Measurements from ENCODE around the gene GMIP. TPM values are rescaled to one million over a fixed set of nuclear protein-coding genes. Genes with fewer than 3 reads are reported as not detected.

The GMIP gene
- total and polyA plus RNA-seq, 9 donors: 3.3 to 6.9 (median 4.4) TPM

GRCh38 chr19:19636573-19637185 is 6.8 kb downstream of the GMIP start:
- H3K4me3 ChIP-seq: no peak overlapping the region
- intact Hi-C loops (cut with DNase I): no loop called here
- H3K36me3 ChIP-seq: no peaks in the 10 kb centered on the region
- TF ChIP-seq POLR2A (IDR thresholded peaks at IDR 0.05): no peak
- TF ChIP-seq EP300 (IDR thresholded peaks at IDR 0.05): no peak
- TF ChIP-seq, protein P1, sequence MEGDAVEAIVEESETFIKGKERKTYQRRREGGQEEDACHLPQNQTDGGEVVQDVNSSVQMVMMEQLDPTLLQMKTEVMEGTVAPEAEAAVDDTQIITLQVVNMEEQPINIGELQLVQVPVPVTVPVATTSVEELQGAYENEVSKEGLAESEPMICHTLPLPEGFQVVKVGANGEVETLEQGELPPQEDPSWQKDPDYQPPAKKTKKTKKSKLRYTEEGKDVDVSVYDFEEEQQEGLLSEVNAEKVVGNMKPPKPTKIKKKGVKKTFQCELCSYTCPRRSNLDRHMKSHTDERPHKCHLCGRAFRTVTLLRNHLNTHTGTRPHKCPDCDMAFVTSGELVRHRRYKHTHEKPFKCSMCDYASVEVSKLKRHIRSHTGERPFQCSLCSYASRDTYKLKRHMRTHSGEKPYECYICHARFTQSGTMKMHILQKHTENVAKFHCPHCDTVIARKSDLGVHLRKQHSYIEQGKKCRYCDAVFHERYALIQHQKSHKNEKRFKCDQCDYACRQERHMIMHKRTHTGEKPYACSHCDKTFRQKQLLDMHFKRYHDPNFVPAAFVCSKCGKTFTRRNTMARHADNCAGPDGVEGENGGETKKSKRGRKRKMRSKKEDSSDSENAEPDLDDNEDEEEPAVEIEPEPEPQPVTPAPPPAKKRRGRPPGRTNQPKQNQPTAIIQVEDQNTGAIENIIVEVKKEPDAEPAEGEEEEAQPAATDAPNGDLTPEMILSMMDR (IDR thresholded peaks at IDR 0.05): no peak
- 89 to 94% (median 93%) methylated on average over 9 of the region's 9 CpGs for WGBS, 3 donors
- H3K4me1 ChIP-seq (ENCODE audit: insufficient read depth): no peaks in the 10 kb centered on the region
- H3K9me3 ChIP-seq: no peaks in the 10 kb centered on the region
- H3K27me3 ChIP-seq: no peaks in the 10 kb centered on the region
- no peak overlapping the region for H3K27ac ChIP-seq
- no peak for DNase-seq

DNA sequence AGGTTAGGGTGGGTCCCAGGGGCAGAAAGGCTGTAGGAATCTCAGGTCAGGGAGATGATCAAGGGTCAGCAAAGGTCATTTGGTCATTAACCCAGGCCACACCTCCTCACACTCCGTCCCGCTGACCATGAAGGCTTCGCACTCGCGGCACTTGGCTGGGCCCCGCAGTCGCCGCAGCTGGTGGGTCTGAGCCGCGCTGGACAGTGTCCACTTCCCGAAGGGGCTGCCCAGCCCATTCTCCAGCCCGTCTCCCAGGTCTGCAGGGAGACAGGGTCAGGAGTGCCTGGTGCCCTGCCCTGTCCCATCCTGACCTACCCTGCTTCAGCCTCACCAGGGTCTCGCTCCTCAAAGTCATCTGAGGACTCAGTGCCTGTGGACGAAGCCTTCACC is 8.1 kb downstream of the GMIP start:
- H3K36me3 ChIP-seq: no peaks in the 10 kb centered on the region
- no peaks in the 10 kb centered on the region for H3K4me1 ChIP-seq (ENCODE audit: insufficient read depth)
- 95 to 97% (median 95%) methylated on average over 14 of the region's 14 CpGs for WGBS, 3 donors
- DNase-seq: no peak
- no peak for TF ChIP-seq EP300 (IDR thresholded peaks at IDR 0.05)
- no peak for TF ChIP-seq POLR2A (IDR thresholded peaks at IDR 0.05)
- TF ChIP-seq, protein P1 (IDR thresholded peaks at IDR 0.05): no peak
- H3K9me3 ChIP-seq: no peaks in the 10 kb centered on the region
- H3K27me3 ChIP-seq: no peaks in the 10 kb centered on the region
- intact Hi-C loops (cut with DNase I): no loop called here
- H3K4me3 ChIP-seq: no peak overlapping the region
- no peak overlapping the region for H3K27ac ChIP-seq

DNA sequence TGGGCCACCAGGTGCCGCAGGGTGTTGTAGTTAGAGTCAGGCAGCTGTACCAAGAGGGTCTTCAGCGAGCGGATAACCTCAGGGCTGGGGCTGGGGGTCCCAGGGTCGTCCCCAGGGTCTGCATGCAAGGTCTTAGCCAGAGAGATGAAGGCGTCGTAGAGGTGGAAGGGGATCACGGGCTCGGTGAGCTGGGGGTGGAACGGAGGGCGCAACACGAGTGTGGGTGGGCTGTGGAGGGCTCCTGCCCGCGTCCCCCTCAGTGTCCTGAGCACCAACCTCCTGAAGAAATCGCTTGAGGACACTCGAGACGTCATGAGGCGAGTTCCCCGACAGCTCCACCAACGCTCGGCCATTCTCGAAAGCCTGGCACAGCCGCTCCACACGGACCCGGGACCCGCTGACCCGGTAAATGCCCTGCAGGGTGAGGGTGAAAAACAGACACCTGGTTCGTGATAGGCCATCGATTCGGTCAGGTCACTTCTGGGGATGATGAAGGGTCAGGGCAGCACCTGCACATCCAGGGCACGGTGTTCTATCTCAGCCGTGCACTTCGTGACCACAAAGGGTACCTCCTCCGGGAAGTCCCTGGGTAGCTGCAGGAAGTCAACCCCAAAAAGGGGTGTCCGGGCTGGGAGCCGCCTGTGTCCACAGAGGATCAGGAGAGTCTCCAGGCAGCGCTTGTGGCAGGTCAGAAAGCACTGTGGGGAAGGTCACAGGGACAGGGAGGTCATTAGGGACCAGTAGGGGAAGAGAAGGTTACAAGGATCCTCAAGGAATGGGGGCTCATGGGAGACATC is 8.7 kb downstream of the GMIP start:
- Histone ChIP-seq H3K4me3 (no peak overlapping the region), H3K36me3 (no peaks in the 10 kb centered on the region), H3K27me3 (no peaks in the 10 kb centered on the region), H3K4me1 (ENCODE audit: insufficient read depth) (no peaks in the 10 kb centered on the region), H3K27ac (no peak overlapping the region), H3K9me3 (no peaks in the 10 kb centered on the region)
- no peak for DNase-seq
- TF ChIP-seq EP300 (IDR thresholded peaks at IDR 0.05): no peak
- TF ChIP-seq POLR2A (IDR thresholded peaks at IDR 0.05): no peak
- TF ChIP-seq, protein P1 (IDR thresholded peaks at IDR 0.05): no peak
- intact Hi-C loops (cut with DNase I): no loop called here
- WGBS, 3 donors: 94 to 95% (median 94%) methylated on average over 36 of the region's 36 CpGs

GRCh38 chr19:19633711-19634515 is 9.5 kb downstream of the GMIP start:
- no peaks in the 10 kb centered on the region for H3K27me3 ChIP-seq
- no peaks in the 10 kb centered on the region for H3K4me1 ChIP-seq (ENCODE audit: insufficient read depth)
- intact Hi-C loops (cut with DNase I): no loop called here
- H3K4me3 ChIP-seq: no peak overlapping the region
- TF ChIP-seq POLR2A (IDR thresholded peaks at IDR 0.05): no peak
- TF ChIP-seq EP300 (IDR thresholded peaks at IDR 0.05): no peak
- TF ChIP-seq, protein P1 (IDR thresholded peaks at IDR 0.05): no peak
- 90% methylated on average over 22 of the region's 22 CpGs for WGBS, 3 donors
- H3K27ac ChIP-seq: no peak overlapping the region
- DNase-seq: no peak
- no peaks in the 10 kb centered on the region for H3K9me3 ChIP-seq
- no peaks in the 10 kb centered on the region for H3K36me3 ChIP-seq
